Neural progenitor cell (in vitro differentiated cells): ENCODE data around the gene HIGD1C.

Experiments
- EZH2 ChIP-seq: fragments of 200-600 bp; sonication (generic); IDR thresholded peaks from 2 replicates; pipeline ENCODE4 v1.6.1; 2017; ENCODE audit warnings: antibody characterized with exemption, mild to moderate bottlenecking, moderate library complexity
- EZH2phosphoT487 ChIP-seq: fragments of 200-600 bp; sonication (generic); IDR thresholded peaks from 2 replicates; pipeline ENCODE4 v1.6.1; 2017; ENCODE audit warnings: antibody characterized with exemption
- TF ChIP-seq, protein P1 (sequence below): fragments of 200-600 bp; sonication (generic); IDR thresholded peaks from 2 replicates; pipeline ENCODE4 v1.5.1; 2017; ENCODE audit warnings: antibody characterized with exemption, mild to moderate bottlenecking

DNA sequence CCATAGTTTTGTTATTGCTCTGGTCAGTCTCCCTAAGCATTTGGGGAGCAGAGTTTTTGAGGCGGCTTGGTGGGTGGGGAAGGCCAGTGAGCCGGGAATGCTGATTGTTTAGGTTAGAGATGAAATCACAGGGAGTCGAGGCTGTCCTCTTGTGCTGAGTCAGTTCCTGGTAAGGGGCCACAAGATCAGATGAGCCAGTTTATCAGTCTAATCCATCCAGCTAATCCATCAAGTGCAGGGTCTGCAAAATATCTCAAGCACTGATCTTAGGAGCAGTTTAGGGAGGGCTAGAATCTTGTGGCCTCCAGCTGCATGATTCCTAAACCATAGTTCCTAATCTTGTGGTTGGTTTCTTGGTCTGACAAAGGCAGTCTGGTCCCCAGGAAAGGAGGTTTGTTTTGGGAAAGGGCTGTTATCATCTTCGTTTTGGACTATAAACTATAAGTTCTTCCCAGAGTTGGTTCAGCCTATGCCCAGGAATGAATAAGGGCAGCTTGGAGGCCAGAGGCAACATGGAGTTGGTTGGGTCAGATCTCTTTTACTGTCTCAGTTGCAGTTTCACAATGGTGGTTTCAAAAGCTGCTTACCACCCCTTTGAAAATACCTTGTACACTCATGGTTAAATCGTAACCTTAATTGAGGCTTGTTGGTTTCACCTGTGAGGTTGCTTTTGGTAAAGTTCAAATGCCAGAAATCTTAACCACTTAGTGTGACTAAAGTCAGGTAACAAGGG is 33.6 kb upstream of the HIGD1C start:
- TF ChIP-seq, protein P1, sequence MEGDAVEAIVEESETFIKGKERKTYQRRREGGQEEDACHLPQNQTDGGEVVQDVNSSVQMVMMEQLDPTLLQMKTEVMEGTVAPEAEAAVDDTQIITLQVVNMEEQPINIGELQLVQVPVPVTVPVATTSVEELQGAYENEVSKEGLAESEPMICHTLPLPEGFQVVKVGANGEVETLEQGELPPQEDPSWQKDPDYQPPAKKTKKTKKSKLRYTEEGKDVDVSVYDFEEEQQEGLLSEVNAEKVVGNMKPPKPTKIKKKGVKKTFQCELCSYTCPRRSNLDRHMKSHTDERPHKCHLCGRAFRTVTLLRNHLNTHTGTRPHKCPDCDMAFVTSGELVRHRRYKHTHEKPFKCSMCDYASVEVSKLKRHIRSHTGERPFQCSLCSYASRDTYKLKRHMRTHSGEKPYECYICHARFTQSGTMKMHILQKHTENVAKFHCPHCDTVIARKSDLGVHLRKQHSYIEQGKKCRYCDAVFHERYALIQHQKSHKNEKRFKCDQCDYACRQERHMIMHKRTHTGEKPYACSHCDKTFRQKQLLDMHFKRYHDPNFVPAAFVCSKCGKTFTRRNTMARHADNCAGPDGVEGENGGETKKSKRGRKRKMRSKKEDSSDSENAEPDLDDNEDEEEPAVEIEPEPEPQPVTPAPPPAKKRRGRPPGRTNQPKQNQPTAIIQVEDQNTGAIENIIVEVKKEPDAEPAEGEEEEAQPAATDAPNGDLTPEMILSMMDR, result no peak
- TF ChIP-seq EZH2phosphoT487, result no peak
- TF ChIP-seq EZH2, result no peak
